DMS53 treated with DMSO at 0.1 percent for 48 hours (cell line): Measurements from ENCODE around the gene DNAH2.

Experiments used
- DNase-seq: peaks from one replicate; lab custom pipeline; 2025; ENCODE audit not compliant: unreplicated experiment; lab: John Stamatoyannopoulos, UW

Gene DNAH2

DNA sequence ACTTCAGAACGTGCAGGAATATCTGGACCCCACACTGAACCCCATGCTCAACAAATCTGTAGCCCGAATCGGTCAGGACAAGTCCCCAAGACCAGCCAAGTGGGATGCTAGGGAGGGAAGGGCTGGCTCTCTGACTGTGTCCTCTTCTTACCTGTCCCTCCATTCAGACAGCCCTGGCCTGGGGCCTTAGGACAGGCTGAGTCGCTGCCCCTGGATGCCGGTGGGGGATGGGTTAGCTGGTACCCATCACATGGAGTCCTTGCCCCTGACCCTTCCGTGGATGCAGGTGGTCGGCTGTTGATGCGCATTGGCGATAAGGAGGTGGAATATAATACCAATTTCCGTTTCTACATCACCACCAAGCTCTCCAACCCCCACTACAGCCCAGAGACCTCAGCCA is 100.5 kb downstream of the DNAH2 start:
- DNase-seq = no peak

DNA sequence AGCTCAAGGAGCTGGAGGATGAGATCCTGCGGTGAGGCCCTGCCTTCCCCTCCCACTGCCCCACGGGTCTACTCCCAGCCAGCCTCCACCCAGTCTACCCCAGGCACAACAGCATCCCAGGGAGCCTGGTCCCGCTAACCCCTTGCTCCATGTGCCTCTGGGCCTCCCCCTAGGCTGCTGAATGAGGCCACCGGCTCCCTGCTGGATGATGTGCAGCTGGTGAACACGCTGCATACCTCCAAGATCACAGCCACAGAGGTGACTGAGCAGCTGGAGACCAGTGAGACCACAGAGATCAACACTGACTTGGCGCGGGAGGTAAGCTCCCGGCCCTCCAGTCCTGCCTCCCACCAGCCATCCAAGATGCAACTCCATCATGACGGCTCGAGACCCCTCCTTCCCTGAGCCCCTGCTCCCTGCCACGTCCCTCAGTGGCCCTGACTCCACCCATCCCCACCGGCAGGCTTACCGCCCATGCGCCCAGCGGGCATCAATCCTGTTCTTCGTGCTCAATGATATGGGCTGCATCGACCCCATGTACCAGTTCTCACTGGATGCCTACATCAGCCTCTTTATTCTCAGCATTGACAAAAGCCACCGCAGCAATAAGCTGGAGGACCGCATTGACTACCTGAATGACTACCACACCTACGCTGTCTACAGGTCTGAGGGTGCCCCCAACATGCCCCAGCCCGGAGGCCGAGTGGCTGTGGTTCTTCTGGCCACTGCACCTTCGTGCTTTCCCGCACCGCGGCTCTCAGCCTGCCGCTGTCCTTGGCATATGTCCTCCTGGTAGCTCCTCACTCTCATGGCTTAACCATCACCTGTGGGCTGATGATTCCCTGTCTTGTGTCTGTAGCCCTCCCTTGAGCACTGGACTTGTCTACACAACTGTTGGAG is 101.5 kb downstream of the DNAH2 start:
- no peak for DNase-seq

DNA sequence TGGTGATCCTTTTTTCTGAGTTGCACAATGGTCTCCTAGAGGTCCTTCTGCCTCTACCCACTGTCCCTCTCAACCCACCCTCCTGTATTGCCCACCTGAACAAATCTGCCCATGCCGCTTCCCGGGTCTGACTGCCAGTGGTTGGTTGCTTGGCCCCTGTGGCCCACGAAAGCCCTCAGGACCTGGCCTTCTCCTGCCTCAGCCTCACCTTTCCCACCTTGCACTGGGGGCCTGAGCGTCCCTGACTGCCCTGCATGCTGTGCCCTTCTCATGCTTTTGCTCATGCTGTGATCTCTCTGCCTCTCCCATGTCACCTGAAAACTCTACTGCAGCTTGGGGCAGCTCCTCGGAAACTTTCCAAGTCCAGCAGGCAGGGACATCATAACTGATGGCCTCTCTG is 102.7 kb downstream of the DNAH2 start:
- DNase-seq = no peak

DNA sequence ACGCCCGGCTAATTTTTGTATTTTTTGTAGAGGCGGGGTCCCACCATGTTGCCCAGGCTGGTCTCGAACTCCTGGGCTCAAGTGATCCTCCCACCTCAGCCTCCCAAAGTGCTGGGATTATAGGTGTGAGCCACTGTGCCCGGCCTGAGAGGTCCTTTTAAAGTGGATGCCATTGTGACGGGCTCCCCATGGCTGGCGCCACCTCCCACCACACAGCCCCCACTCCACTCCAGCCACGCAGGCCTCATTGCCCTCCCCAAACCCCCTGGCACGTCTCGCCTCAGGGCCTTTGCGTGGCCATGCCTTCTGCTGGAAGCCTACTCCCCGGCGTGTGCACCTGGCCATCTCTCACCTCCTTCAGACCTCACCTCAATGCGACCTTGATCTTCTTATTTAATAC is 104.6 kb downstream of the DNAH2 start:
- no peak for DNase-seq

DNA sequence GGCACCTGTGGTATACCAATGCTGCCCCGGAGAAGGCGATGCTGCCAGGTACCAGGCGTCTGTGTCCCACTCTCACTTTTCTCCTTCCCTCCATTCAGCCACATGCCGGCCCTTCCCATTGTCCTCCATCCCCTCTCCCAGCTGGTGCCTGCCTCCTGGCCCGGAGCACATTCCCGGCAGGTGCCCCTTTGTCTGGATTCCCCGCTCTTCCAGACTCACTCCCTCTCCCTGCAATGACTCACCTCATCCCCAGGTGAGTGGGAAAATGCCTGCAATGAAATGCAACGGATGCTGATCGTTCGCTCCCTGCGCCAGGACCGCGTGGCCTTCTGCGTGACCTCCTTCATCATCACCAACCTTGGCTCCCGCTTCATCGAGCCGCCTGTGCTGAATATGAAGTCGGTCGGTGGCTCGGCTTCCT is 106.0 kb downstream of the DNAH2 start:
- DNase-seq = no peak

DNA sequence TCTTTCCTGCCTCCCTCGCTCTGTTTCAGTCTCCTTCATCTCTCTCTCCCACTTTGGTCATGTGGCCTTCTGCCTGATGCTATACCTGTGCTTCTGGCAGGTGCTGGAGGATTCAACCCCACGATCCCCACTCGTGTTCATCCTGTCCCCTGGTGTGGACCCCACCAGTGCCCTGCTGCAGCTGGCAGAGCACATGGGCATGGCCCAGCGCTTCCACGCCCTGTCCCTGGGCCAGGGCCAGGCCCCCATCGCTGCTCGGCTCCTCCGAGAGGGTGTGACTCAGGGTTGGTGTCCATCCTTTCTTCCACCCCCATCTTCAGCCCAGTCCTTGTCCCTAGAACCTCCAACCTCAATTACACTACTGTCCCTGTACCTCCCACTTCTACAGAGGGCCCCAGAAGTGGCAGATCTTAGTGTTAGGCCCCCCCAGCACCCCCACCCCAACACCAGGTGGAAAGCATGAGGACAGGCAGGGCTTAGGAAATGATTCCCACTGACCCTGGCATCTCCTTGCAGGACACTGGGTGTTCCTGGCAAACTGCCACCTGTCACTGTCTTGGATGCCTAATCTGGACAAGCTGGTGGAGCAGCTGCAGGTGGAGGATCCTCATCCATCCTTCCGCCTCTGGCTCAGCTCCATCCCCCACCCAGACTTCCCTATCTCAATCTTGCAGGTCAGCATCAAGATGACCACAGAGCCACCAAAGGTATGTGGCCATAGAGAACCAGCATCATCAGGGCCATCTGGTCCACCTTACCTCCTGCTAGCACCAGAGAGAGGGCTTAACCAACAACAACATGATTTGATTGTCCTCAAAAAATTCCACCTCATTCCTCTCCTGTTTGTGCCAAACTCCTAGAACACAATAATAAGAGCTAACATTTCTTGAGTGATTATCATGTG is 106.7 kb downstream of the DNAH2 start:
- no peak for DNase-seq

DNA sequence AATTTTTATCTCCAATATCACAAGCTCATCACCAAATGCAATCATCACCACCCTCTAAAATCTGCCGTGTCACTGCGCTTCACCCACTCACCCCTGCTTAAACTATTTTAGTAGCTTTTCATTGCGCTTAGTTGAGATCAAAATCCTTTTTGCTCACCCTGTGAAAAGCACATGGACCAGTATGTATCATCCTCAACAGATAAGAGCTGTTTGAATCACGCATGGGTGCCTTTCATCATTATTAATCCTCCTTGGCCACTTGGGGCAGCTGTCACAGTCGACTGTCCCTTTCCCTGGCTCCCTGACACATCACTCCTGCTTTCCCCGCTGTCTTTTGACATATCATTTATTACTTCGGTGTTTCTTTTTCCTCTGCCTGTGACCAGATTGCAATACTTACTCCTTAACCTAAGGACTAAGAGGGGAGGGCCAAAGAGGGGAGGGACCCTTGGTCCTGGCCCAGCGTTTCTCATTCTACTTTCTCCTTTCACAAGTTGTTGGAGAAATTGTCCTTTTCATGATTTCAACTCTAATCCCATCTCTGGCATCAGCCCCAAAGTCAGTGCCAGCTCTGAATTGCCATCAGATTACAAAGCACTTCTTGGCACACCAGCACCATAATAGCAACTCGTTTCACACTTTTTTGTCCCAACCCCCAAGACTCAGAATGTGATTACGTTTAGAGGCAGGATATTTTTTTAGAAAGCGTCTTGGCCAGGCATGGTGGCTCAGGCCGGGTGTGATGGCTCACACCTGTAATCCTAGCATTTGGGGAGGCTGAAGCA is 107.9 kb downstream of the DNAH2 start:
- no peak for DNase-seq

DNA sequence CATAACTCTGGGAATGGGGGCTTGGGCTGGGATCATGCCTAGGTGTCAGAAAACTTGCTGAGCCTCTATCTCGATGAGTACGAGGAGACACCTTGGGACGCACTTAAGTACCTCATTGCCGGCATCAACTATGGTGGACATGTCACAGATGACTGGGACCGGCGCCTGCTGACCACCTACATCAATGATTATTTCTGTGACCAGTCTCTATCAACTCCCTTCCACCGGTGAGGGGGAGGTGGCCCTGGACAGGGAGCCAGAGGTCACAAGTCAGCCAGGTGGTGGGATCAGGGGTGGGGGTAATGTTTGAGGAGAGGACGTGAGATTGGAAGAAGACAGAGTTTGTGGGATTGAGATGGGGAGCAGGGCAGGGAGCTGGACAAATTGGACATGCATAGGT is 113.1 kb downstream of the DNAH2 start:
- no peak for DNase-seq

DNA sequence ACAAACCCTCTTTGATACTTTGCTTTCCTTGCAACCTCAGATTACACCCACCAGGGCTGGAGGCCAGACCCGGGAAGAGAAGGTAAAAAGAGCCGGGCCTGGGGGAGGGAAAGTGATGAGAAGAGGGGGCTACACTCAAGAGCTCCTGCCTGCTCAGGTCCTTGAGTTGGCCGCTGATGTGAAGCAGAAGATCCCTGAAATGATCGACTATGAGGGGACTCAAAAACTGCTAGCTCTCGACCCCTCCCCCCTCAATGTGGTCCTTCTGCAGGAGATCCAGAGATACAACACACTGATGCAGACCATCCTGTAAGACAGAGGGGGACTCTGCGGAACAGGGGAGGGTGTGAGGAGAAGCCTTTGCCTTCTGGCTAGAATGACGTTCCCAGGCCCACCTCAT is 113.7 kb downstream of the DNAH2 start:
- DNase-seq = no peak

DNA sequence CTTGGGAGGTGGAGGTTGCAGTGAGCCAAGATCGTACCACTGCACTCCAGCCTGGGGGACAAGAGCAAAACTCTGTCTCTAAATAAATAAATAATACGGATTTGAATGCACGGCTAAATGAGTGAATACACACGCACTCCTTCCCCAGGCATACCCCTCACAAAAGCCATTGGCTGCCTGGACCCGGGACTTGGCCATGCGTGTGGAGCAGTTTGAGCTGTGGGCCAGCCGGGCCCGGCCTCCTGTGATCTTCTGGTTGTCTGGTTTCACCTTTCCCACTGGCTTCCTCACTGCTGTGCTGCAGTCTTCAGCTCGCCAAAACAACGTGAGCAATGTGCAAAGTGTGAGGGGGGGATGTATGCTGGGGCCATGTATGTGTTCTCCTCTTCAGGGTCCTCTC is 114.9 kb downstream of the DNAH2 start:
- DNase-seq = no peak

DNA sequence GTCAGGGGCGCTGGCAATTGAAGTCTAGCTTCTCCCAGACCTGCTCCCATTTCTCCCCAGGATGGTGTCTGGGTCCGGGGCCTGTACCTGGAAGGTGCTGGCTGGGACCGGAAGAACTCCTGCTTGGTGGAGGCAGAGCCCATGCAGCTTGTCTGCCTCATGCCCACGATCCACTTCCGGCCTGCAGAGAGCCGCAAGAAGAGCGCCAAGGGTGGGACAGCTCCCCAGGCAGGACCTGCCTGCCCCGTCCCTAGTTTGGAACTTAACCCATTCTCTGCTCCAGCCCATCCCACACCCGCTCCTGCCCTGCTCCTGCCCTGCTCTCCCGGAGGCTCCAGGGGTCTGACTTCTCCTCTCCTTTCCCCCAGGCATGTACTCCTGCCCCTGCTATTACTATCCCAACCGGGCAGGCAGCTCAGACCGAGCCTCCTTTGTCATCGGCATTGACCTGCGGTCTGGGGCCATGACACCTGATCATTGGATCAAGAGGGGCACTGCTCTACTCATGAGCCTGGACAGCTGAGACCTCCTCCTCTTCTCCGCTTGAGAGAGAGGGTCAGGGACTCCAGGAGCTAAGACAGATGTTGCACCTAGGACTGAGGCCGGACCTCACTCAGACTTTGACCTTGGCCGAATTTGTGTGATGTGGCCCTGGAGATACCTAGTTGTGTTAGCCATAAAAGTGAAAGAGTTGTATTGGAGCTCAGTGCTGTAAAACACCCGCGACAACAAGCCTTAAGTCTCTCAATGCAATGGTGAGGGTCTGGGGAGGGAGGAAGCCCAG is 115.7 kb downstream of the DNAH2 start:
- no peak for DNase-seq

DNA sequence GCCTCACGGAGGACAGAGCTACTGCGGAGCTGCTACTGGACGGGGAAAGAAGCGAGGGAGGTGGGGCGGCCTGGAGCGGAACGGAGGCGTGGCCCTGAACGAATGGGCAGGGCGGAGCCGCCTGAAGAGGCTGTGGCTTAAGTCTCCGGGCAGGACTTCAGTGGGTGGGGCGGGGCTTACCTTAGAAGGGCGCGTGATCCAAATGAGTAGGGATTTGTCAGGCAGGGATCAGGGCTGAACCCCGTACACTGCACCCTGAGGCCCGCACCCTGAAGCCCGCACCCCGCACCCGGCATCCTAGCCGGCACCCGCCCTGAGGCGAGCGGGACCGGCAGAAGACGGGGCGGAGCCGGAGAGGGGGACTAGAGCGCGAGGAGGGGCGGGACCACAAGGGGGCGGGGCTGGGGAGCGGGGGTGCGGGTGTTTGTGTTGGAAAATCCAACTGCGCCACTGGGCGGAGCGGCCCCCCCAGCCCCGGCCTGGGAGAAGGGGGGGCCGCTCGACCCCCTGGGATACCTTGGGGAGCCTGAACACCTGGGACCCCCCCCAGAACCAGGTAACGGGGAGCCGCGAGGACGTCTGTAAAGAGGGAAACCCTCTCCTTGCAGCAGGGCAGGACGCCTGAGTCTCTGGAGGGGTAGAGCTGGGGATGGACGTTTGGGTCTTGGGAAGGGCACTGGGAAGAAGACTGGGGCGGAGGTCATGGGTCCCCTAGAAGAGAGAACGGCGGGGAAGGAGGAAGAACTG is 116.4 kb downstream of the DNAH2 start, which contains the start of gene KDM6B:
KDM6B (plus strand) TSS at position 423 of the 747 bp plus-strand sequence. CDS start 11,338 bp downstream, outside the sequence.
- peak; percentile 93 for DNase-seq

DNA sequence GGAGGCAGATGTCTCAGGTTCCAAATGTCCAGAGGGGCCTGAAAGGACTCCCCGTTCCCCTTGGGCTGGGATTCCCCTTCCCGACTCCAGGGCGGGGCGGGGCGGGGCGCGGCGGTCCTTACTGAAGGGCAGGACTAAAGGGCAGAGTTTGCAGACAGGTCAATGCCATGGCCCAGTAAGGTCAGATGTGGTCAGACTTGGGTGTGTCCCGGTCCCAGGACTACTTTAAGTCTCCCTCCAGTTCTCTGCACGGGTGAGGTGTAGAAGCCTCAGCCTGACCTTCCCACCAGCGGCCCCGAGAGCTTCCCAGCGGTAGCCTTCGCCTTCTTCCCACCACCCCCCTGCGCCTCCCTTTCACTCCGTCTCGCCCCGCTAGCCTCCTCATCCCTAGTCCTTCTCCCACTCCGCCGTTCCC is 117.0 kb downstream of the DNAH2 start:
- no peak for DNase-seq

DNA sequence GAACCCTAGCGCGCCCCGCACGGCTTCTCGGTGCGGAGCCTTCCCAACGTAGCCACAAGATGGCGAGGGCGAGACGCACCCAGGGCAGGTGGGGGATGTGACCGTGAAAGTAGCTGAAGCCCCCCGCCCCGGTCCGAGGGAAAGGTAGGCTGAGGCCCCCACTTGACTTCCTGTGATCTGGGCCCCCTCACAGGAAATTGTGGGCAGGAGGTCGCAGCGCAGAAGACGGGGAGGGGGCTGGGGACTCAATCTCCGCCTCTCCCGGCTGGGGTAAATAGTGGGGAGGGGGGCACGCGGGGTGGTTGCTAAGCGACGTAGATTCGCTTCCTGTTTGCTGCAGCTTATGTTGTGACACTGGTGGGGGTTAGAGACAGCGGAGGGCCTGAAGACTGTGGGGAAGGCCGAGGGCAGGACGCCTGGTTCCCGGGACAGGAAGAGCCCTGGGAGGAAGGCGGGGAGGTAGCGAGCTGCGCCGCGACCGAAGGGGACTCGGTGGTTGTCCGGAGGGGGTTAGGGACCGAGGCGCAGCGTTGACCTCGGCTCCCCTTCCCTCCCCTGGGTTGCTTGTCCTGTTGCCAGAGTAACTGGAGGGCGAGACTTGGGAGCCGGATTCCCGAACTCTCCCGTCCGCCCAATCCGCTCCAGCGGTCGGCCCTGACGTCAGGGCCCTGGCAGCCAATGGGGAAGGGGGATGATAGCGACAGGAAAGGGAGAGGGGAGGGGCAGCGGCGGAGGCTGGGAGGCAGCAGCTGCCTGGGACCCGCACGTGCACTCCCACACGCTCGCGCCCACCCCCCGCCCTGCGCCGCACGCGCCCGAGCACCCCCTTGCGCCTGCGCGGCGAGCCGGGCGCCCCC is 117.6 kb downstream of the DNAH2 start:
- peak; percentile 98 for DNase-seq

DNA sequence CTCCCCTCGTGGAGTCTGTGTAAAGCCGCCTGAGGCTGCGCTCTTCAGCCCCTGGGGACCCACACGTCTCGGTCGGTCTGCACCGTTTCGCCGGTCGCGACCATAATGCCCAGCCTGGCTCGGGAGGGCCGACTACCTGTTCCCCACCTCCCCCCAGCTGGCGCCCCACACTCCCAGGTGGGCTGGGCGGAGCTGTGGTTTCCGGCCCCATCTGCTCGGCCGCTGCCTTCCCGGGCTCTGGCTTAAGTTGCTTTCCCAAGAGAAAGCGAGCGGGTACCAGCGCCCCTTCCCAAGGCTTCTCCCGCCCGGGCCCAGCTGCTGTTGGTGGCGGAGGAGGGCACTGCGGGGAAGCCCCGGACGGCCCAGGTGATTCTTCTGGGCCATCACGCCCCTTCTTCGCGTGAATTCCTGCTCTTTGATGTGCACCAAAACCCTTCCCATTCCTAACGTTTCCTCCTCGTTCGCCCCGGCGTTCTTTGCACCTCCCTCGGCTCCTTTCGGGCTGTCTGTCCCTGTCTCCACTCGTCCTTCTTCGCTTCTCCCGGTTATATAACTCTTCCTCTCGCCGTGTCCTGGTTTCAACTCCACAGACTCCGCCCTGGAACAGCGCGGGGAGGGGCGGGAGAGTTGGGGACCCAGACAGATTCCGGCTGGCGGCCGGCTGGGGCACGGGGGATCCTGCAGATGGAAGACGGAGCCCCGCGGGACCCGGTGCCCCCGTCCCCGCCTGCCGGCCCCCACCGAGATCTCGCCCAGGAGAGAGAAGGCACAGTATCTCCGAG is 118.5 kb downstream of the DNAH2 start:
- peak; percentile 85 for DNase-seq

DNA sequence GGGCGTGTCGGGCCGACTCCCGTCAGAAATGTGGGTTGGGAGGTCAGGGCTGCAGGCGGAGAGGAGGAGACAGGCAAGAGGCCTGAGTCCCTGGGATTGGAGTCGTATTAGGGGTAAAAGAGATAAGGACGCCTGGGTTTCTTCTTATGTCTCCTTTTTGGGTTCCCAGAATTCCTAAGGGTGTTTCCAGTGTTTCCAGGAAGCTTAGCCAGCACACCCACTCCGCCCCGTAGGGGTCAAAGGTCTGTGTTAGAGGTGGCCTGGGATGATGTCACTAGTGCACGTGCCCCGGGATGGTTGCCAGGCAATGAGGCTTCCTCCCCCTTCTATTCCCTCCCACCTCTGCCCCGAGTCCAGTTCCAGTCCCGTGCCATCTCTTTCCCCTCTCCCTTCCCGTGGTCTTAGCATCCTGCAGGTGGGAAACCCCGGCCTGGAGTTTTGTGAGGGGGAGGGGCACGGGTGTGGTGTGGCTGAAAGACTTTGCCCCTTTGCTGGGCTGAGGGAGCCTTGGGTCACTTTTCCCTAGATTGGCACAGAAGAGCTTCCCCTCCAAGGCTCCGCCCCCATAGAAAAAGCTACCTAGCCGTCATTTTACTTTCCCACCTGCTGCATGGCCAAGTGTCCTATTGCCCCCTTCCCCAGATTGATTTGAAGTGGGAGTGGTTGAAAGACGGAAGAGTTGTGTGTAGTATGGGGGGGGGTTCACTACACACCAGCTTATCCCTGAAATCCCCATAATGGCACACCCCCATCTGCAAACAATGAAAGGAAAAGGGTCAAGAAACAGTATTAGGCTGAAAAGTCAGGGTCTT is 119.3 kb downstream of the DNAH2 start:
- DNase-seq = peak; percentile 99
